Stimulated activated CD8-positive, alpha-beta memory T cell treated with anti-CD3 and anti-CD28 coated beads, Interleukin-7, amount 100 ng/mL, for 1 hour (primary cell): ENCODE data around the gene ACTN3.
"Not testable (repeated sequence)": the region's sequence is repeated elsewhere in the genome, so short reads cannot be mapped to it uniquely, and the experiment has no call there.

ENCODE experiments used
- DNase-seq, 2 donors: peaks; one replicate each; pipeline ENCODE4 v3.0.0-alpha.2; 2020; ENCODE audit warnings: low read depth in 2 of 2

Gene ACTN3

DNA sequence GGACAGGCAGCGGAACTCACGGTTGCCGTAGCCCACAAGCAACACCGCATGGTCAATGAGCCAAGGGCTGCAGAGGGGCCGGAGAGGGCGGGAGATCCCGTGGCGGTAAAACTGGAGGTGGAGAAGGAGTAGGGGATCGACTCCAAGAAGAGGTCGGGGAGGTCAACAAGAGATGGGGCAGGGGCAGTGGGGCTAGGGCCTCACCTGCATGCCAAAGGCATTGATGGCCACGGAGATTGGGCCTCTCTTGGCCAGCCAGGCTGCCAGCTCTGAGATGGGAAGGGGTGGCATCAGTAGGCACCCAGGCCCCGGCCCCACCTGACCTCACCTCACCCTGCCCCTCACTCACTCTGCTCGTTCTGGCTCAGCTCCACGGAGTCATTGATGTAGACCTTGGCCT, 17.8 kb downstream of the ACTN3 start:
- DNase-seq: no peak

DNA sequence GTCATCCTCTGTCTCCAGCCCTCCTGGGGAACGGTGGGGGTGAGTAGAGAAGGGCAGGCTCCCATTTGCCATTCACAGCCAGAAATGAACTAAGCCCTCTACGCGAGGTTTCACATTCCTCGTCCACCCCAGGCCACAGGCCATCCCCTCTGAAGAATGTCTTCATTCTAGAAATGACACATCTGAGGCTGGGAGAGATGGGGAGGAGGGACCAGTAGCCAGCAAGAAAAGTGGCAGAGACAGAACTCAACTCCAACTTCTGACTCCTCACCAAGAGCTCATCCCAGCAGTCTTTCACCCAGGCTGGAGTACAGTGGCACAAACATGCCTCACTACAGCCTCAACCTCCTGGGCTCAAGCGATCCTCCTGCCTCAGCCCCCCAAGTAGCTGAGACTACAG, 18.3 kb downstream of the ACTN3 start:
- DNase-seq: no peak

DNA sequence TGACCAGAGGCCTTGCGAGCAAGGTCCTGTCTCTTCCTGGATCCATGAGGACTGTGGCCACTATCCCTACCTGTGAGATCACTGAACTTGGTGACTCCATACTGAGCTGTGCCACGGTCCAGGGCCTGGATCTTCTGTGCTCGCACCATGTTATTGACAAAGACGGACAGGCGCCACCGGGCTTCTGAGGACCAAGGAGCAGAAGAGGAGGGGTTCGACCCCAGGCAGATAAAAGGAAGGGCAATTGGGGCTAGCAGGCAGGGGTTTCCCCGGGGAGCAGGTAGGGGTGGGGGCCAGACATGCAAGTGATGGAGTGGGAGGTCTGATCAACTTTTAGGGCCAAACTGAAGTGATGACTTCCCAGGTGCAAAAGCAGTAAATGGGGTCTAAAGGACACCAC, 19.5 kb downstream of the ACTN3 start:
- DNase-seq: no peak

DNA sequence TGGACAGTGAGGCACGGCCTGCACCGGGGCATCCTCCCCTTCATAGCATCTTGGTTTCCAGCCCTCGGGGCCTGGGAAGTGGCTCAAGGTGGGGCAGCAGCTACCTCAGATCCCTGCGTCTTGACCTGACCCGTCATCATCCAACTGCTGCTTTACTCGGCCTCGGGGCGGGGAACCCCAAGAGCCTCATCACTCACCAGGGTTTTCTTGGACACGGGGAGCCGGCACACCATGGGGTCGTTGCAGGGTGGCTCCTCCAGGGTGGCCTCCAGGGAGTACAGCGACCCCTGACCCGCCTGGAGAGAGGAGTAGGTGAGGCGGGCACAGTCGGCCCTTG, 21.1 kb downstream of the ACTN3 start:
- DNase-seq: no peak

DNA sequence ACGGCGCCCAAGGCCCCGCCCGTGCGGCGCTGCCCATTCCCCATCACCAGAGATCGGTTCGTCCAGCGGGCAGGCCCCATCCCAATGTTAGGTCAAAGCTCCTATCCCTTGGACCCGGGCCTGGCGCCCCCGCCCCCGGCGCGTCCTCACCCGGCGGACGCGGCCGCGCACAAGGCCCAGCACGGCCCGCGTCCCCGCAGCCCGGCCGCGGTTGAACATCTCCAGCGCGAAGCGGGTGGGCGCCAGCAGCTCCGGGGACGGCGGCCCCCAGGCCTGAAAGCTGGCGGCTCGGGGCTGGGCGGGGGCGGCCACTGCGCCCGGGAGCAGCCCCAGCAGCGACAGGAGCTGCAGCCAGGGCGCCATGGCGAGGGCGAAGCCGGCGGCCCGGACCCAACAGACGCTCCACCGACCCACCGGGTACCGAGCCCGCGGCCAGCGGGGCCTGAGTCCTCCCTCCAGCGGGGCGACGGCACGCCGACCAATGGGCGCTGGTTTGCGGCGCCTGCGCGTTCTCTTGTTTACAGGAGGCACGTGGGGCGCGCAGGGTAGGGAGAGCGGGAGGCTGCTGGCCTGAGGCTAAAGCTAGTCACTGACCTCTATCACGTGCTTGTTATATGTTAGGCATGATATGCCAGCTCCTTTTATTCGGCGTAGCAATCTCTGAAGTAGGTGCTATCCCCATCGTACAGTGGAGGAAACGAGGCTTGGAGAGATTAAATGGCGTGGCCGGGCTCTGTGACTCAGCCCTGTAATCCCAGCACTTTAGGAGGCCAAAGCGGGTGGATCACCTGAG, 21.6 kb downstream of the ACTN3 start, which contains the start of gene CTSF:
CTSF (minus strand) TSS at position 483 of the 793 bp plus-strand sequence; CDS start at position 363, 120 bp downstream.
- DNase-seq: peak; percentile 44 to 51

DNA sequence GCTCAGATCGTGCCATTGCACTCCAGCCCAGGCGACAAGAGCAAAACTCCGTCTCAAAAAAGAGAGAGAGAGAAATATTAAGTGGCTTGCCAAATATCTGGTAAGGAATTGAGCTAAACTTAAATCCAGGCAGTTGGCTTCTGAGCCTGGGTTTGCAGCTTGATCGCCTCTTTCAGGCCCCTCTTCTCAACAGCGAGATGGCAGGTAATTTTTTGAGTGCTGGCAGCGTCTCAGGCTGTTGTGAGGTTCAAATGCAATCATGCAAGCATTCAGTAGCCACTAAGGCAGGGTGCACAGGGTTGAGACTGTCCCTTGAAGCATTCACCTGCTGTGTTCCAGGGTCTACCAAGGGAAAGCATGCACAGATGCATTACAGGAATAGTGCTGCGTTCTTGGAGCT, 22.4 kb downstream of the ACTN3 start:
- DNase-seq: no peak

DNA sequence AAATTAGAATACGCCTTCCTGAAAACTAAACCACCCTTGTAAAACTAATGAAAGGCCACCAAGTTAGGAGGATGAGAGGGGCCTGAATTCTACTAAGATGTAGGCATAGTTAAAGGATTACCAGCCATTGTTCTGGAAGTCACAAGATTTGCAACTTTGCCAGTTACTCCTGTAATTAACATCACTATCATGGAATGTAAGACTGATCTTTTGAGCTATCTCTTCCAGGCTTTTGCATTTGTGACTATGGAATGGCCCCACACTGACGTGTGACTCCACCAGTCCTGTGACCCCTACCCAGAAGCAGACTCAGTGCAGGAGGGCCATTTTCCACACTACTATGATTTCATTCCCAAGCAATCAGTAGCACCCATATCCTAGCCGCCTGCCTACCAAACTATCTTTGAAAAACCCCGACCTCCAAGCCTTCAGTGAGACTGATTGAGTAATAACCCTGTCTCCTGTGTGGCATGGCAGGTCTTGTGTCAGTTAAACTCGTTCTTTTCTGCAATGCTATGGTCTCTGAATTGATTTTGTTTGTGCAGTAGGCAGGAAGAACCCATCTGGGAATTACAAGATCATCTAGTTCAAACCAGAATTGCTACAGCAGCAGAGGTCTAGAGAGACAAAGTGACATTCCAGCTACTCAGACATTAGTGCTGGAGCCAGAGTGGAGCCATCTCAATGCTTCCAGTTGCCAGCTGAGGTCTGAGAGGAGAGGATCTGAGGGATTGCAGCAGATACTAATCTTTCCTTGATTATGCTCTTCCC, 23.6 kb downstream of the ACTN3 start:
- no peak for DNase-seq

DNA sequence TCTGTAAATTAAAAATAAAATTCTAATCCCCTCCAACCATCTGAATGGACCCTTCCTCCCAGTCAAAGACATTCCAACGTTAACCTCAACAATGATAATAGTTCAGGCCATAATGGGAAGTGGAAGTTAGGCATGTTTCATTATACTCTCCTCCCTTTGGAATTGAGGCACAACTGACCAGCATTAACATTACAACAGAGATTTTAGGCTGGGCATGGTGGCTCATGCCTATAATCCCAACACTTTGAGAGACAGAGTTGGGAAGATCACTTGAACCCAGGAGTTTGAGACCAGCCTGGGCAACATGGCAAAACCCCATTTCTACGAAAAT, 24.1 kb downstream of the ACTN3 start:
- no peak for DNase-seq

DNA sequence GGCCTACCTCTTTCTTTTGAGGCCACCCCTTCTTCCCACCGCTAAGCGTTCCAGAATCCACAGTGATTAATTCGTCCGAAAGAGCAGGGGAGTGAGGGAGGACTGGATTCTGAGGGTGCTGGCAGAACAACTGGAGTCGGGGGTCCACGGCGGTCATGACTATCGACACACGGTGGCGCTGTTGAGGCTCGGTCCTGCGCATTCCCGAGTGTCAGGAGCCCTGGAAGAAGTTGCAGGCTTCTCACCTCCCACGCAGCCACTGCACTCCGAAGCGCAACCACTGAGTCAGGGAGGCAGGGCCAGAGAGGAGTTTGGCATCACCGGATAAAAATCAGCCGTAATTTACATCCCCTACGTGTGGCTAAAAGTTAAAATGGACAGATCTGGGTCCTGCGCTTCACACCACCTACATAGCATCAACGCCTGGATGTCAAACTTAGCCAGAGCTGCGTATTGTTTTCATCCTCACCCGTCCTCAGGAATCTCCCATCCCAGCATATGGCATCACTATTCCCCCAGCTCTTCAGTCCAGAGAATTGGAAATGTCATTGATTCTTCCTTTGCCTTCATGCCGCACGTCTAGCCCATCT, 32.4 kb downstream of the ACTN3 start:
- DNase-seq: peak; percentile 49 to 71

DNA sequence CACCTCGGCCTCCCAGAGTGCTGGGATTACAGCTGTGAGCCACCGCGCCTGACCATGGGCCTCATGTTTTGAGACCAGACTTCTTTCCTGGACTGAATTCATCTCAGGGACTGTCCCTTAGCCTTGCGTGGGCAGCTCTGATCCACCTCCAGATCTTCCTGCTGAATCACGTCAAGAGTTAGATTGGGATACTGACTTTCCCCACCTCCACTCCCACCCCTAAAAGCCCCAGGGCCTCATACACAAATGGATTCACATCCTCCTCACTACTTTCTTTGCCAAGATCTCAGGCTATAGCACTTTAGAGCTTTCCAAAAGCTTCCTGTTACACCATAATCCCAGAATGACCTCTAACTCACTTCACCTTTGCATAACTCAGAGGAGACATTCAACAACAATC, 34.1 kb downstream of the ACTN3 start:
- no peak for DNase-seq

DNA sequence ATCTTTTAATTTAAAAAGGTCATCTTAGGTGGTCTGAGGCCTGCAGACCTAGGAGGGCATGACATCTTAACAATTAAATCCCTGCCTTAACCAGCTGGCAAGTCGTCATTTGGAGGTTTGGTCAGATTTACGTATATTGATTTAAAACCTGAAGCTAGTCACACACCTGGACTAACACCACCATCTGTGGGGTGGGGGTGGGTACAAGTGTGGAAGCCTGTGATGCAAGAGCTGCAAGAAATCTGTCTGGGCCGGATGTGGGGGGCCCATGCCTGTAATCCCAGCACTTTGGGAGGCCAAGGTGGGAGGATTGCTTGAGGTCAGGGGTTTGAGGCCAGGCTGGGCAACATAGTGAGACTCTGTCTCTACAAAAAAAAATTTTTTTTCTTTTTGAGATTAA, 34.6 kb downstream of the ACTN3 start:
- no peak for DNase-seq

DNA sequence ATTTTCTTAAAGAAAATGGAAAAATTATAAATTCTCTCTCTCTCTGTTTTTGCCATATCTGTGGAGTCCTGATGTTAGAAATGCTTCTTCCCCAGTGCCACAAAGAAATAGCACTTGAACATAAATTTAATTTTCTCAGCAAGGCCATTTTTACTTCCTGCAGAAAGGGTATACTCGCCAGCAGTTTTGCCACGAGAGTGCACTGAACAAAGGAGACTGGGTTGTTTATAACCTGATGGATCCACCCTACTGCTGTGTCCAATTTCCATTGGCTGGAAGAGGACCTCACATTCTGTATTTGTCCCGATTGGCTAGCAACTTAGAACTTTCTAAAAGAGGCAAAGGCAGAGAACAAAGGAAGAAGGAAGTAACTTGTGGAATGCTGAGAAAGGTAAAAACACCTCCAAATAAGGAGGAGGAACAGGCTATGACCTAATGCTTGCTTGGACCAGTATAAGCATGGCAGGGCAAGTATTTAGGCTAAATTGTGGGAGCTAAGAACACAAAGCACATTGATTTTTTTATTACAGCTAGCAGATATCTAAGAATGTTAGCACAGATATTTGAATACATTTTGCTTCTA, 36.0 kb downstream of the ACTN3 start:
- not testable (repeated sequence) for DNase-seq

DNA sequence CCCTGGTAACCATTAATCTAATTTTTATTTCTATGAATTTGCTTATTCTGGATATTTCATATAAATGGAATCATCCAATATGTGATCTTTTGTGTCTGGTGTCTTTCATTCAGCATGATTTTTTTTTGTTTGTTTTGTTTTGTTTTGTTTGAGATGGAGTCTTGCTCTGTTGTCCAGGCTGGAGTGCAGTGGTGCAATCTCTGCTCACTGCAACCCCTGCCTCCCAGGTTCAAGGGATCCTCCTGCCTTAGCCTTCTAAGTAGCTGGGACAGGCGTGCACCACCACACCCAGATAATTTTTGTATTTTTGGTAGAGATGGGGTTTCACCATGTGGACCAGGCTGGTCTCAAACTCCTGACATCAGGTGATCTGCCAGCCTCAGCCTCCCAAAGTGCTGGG, 38.7 kb downstream of the ACTN3 start:
- DNase-seq: not testable (repeated sequence)

DNA sequence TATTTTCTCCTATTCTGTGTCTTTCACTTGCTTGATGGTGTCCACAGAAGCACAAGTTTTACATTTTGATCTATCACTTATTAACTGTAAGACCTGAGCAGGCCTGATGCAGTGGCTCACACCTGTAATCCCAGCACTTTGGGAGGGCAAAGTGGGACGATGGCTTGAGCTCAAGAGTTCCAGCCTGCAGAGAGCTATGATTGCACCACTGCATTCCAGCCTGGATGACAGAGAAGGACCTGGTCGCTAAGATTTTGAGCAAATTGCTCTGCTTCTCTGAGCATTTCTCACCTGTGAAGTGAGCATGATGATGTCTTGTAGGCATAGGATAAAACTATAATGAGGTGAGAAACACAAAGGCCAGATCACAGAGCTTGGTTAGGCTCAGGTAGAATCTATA, 39.4 kb downstream of the ACTN3 start:
- DNase-seq: no peak

DNA sequence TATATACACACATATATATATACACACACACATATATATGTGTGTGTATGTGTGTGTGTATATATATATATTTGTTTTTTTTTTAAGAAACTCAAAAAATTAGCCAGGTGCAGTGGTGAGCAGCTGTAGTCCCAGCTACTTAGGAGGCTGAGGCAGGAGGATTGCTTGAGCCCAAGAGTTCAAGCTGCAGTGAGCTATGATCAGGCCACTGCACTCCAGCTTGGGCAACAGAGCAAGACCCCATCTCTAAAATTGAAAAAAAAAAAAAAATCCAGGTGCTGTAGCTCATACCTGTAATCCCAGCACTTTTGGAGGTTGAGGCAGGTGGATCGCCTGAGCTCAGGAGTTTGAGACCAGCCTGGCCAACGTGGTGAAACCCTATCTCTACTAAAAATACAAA, 42.6 kb downstream of the ACTN3 start:
- not testable (repeated sequence) for DNase-seq

DNA sequence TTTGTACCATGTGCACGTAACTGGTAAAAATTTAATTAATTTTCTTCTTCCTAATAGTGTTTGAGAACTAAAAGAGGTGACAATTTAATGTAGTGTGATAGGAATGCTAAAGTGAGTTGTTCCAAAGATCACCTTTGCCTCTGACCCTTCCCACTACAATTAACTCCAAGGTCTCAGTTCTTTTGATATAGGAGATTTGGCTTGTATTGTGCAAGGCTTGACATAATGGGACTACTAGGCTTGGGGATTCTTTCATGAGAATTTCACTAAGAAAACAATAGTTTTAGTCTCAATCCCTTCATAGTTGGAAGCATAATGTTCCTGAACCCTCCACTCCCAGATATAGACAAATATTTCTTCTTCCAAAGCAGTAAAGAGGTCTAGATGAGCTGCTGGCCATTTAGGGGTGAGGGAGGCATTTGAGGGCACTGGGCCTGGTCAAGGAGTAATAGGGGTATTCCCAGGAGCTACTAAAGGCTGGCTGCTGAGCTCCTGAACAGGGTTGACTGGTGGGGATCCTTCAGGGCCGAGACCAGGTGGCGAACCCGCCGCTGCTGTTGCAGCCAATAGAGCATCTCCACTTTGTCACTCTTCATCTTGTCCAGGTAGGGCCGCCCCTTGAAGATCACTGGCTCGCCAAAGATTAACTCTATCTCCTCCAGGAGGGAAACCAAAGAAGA, 43.4 kb downstream of the ACTN3 start:
- DNase-seq: no peak

DNA sequence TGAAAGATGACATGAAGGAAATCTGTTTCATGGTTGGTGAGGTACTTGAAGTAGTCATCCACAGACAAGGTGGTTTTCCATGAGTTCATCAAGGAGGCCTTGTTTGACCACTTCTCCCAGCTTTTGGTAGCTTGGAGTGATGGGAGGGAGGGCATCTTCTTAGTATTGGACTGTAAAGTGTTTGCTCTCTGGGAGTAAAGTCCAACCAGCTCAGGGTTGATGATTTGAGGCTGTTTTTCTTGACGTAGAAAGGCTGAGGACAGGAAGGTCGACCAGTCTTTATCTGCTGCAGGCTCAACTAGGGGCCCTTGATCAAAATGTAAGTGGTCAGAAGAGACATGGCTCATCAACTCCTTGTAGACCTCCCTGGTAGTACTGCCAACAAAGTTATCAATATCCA, 44.5 kb downstream of the ACTN3 start:
- DNase-seq: no peak

DNA sequence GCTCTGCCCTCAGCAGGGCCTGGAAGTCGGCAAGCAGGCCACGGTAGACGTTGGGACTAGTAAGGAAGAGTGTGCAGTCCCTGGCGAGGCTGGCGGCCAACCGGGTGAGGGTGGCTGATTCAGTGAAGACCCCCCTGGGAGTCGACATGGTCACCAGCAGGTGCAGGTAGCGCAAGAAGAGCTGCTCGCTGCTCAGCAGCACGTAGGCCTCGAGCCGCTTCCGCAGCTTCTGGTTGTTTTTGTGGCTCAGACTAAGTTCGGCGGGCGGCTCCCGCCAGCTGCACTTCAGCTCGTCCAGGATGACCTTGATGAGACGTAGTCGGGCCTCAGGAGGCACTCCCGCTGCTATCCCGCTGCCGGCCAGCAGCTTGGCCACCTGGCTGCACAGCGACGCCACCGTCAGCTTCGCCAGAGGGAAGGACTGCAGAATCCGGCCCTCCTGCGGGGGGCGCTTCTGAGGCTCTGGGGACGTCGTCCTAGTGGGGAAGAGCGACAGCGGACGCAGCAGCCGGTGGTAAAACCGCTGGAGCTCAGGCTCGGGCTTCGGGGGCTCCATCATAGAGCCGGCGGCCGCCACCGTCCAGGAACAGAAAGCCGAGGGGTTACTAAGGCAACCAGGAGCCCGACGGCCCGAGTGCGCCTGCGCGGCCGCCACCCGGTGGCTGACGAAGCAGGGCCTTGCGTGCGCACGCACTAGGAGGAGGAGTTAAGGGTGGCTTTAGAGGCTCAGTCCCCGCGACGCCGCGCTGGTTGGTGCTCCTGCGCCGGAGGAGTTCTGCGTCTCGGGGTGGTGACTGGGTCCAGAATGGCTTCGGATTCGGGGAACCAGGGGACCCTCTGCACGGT, 46.0 kb downstream of the ACTN3 start, which contains the start of the genes CCDC87 and CCS:
CCDC87 (minus strand) TSS at position 607 of the 846 bp plus-strand sequence; CDS start at position 559, 48 bp downstream.
CCS (plus strand) TSS at position 729 of the 846 bp plus-strand sequence; CDS start at position 806, 77 bp downstream.
- DNase-seq: peak; percentile 98

DNA sequence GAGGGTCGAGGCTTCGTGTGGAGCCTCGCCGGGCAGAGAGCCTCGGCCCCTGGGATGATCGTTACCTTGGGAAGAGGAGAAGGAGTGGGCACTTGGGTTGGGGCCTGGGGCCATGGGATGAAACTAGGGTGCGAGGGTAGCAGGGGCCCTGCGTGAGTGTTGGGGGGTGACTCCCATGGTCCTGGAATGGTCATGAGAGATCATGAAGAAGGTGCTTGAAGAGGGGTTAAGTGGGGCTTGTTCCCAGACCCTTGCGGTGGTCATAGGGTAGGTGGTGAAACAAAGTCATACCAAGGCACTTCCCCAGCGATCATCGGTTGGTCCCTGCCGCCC, 46.6 kb downstream of the ACTN3 start:
- DNase-seq: no peak

DNA sequence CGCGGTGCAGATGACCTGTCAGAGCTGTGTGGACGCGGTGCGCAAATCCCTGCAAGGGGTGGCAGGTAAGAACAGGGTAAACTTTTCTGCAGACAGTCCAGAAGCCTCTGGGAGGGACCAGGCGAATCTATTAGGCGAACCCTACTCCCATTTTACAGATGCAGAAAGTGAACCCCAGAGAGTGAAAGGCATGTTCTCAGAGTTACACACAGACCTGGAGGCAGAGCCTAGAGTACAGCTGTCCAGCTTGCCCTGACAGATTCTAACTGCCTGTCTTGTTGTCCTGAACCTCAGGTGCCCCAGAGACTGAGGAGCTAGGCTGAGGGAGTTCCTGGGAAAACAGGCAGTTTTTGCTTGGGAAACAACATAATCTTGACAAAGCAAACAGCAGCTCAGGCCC, 46.9 kb downstream of the ACTN3 start:
- no peak for DNase-seq
